Breast epithelium (tissue), 4 donors: ENCODE data around the gene SLC12A1. TPM values are rescaled to one million over a fixed set of nuclear protein-coding genes. Genes with fewer than 3 reads are reported as not detected.

ENCODE experiments used
- DNase-seq, 2 donors: peaks; one replicate each; pipeline ENCODE4 v3.0.0-alpha.2; 2019; ENCODE audit warnings: low spot score in 2 of 2
- H3K27ac ChIP-seq, 2 donors: fragments of 200-600 bp; sonication (generic) in 1 of 2; one replicate each; pipeline ENCODE4 v1.5.1; 2016 to 2019; ENCODE audit warnings: mild to moderate bottlenecking in 1 of 2
- H3K27me3 ChIP-seq, 2 donors: fragments of 200-600 bp; sonication (generic) in 1 of 2; one replicate each; pipeline versions ENCODE4 v1.5.1 to v1.6.0; 2017 to 2019; ENCODE audit warnings: control low read depth in 1 of 2, mild to moderate bottlenecking in 1 of 2
- H3K36me3 ChIP-seq: fragments of 200-600 bp; one replicate; pipeline ENCODE4 v1.5.1; 2019
- H3K4me1 ChIP-seq, 2 donors: fragments of 200-600 bp; sonication (generic); one replicate each; pipeline ENCODE4 v1.5.1; 2016 to 2019; ENCODE audit warnings: control low read depth in 1 of 2
- H3K4me3 ChIP-seq, 3 donors: fragments of 200-600 bp; sonication (generic); 1 replicate in 2 of 3; 2 replicates in 1 of 3; pipeline ENCODE4 v1.5.1; 2016 to 2019; ENCODE audit warnings: mild to moderate bottlenecking in 3 of 3, moderate library complexity in 2 of 3
- H3K9me3 ChIP-seq, 2 donors: fragments of 200-600 bp; sonication (generic) in 1 of 2; one replicate each; pipeline ENCODE4 v1.5.1; 2016 to 2019; ENCODE audit warnings: control low read depth in 1 of 2
- POLR2A ChIP-seq: fragments of 450-650 bp; IDR thresholded peaks from one replicate; pipeline ENCODE4 v1.6.1; 2016; ENCODE audit warnings: antibody characterized with exemption, mild to moderate bottlenecking, moderate library complexity
- POLR2AphosphoS5 ChIP-seq, 3 donors: sonication (generic); formaldehyde crosslinking; IDR thresholded peaks; one replicate each; pipeline ENCODE4 v1.6.1; 2017; ENCODE audit warnings: antibody characterized with exemption in 3 of 3
- intact Hi-C: fragments of 100-400 bp; cut with DNase I; formaldehyde crosslinking; loops from one replicate; pipeline ENCODE4 v1.15.1; 2023; ENCODE audit warnings: low total_unique reads
- total RNA-seq, 3 donors: library from RNA; depleted of rRNA; stranded (reverse); fragments of >200 nt; gene quantifications; one replicate each; pipeline ENCODE4 v1.1.0, GENCODE V29; 2016
- TF ChIP-seq, protein P1 (sequence below), 3 donors: fragments of 450-650 bp; IDR thresholded peaks; one replicate each; pipeline ENCODE4 v1.5.1; 2016 to 2017; ENCODE audit warnings: antibody characterized with exemption in 3 of 3, mild to moderate bottlenecking in 3 of 3, moderate library complexity in 3 of 3

SLC12A1 gene
- total RNA-seq, 3 donors from 2014 or later: under 0.01 TPM; not detected in 2

DNA sequence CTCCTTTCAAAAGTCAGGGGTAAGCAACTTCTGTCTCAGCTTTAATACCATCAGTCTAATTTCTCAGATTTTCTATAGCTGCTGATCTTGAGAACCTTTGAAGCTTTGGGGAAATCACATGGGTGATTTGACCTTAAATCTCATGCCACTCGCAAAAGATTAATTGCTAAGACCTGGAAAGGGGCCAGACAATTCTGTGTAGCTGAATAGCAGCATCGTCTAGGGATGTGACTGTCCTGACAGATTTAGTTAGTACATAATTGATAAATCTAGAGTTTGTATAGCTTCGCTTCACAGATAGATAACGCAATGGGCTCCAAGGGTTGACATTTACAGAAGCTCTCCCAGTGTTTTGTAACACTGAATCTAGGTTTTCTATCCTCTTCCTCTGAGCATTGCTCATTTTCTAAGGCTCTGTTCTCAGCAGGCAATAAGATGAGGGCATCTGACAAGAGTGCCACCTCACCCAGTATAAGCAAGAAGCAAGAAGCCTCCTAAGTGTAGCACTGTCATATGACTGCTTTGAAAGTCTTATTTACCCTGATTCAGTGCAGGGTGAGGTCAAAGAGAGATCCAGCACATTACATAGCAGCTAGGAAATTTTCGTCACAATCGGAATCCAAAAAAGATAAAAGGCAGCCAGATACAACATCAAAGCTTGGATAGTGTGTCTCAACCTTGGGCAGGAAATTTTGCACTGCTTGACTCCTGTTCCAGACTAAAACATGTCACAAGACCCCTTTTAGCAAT lies 77.5 kb downstream of the SLC12A1 start:
- TF ChIP-seq POLR2AphosphoS5 (IDR thresholded peaks at IDR 0.05): no peak
- TF ChIP-seq, protein P1, sequence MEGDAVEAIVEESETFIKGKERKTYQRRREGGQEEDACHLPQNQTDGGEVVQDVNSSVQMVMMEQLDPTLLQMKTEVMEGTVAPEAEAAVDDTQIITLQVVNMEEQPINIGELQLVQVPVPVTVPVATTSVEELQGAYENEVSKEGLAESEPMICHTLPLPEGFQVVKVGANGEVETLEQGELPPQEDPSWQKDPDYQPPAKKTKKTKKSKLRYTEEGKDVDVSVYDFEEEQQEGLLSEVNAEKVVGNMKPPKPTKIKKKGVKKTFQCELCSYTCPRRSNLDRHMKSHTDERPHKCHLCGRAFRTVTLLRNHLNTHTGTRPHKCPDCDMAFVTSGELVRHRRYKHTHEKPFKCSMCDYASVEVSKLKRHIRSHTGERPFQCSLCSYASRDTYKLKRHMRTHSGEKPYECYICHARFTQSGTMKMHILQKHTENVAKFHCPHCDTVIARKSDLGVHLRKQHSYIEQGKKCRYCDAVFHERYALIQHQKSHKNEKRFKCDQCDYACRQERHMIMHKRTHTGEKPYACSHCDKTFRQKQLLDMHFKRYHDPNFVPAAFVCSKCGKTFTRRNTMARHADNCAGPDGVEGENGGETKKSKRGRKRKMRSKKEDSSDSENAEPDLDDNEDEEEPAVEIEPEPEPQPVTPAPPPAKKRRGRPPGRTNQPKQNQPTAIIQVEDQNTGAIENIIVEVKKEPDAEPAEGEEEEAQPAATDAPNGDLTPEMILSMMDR (IDR thresholded peaks at IDR 0.05): no peak
- TF ChIP-seq POLR2A: no peak
- Histone ChIP-seq H3K27me3 (no peaks in the 10 kb centered on the region), H3K4me1 (no peaks in the 10 kb centered on the region), H3K4me3 (no peak overlapping the region), H3K27ac (no peak overlapping the region), H3K36me3 (no peaks in the 10 kb centered on the region), H3K9me3 (no peaks in the 10 kb centered on the region)
- DNase-seq: no peak
- intact Hi-C loops: no loop called here

DNA sequence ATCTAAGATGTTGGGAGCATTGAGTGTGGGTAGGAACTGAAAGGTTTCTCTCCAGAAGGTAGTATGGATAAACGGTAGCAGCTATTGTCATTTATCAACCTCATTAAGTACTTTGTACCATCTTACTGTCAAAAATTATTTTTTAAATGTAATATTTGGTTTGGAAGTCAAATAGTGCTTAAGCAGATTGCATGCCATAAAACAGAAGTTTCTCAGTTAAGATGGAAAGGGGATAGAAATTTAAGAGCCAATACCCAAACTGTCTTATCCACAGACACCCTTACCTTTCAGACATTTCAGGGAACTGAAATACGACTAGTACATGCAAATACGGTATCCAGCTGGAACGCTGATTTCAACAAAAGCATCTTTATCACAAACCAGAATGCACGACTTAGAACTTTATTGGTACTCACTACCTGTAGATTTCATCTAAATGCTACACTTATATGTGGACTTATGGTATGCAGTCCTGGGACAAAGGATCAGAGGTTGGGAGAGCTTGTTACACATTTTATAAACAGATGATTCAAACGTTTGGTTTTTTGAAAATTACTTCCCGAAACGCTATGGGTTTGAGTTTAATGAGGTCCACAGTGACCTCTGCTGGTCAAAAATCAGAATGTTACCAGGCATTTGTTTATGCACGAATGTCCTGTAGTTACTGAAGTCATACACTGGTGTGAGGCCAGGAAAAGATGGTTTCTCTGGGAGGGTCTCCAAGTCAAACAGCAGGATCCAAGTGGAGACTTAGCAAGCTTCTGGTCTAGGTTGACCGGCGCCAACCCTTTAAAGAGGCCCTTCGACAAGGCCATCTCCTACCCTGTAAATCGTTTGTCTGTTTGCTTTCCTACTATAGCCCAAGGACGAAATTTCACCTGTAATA lies 79.5 kb downstream of the SLC12A1 start:
- Histone ChIP-seq H3K27me3 (no peaks in the 10 kb centered on the region), H3K36me3 (no peaks in the 10 kb centered on the region), H3K9me3 (no peaks in the 10 kb centered on the region), H3K4me1 (no peaks in the 10 kb centered on the region), H3K27ac (no peak overlapping the region), H3K4me3 (peak overlapping the region in 2 of 3 donors; percentile 35 to 55)
- no peak for TF ChIP-seq POLR2AphosphoS5 (IDR thresholded peaks at IDR 0.05)
- TF ChIP-seq, protein P1 (IDR thresholded peaks at IDR 0.05): peak; percentile 34 to 64 (median 60)
- DNase-seq: peak in 1 of 2 donors; percentile 22
- intact Hi-C loops: no loop called here

DNA sequence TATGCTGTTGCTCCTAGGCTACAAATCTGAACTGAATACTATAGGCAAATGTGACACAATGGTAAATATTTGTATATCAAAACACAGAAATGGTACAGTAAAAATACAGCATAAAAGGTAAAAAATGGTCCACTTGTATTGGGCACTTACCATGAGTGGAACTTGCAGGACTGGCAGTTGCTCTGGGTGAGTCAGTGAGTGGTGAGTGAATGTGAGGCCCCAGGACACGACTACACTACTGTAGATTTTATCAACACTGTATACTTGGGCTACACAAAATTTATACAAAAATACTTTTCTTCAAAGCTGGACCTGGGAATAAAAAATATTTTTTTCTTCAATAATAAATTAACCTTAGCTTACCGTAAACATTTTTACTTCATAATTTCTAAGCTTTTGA lies 83.5 kb downstream of the SLC12A1 start:
- DNase-seq: no peak
- H3K27me3 ChIP-seq: no peaks in the 10 kb centered on the region
- no peaks in the 10 kb centered on the region for H3K36me3 ChIP-seq
- no peak overlapping the region for H3K4me3 ChIP-seq
- TF ChIP-seq POLR2A (no peak), POLR2AphosphoS5 (IDR thresholded peaks at IDR 0.05) (no peak)
- TF ChIP-seq, protein P1 (IDR thresholded peaks at IDR 0.05): no peak
- no peak overlapping the region for H3K27ac ChIP-seq
- no peaks in the 10 kb centered on the region for H3K4me1 ChIP-seq
- intact Hi-C loops: no loop called here
- H3K9me3 ChIP-seq: no peaks in the 10 kb centered on the region

DNA sequence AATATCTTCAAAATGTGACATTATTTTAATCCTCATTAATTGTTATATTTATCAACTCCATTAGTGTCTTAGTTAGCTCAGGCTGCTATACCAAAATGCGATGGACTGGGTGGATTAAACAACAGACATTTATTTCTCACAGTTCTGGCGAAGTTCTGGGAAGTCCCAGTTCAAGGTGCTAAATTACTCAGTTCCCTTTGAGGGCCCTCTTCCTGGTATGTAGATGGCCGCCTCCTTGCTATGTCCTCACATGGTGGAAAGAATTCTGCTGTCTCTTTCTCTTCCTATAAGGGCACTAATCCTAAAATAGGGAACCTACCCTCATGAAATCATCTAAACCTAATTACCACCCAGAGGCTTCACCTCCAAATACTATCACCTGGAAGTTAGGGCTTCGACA lies 86.4 kb downstream of the SLC12A1 start:
- Histone ChIP-seq H3K9me3 (no peaks in the 10 kb centered on the region), H3K4me1 (no peaks in the 10 kb centered on the region), H3K36me3 (no peaks in the 10 kb centered on the region), H3K4me3 (no peak overlapping the region), H3K27ac (no peak overlapping the region), H3K27me3 (no peaks in the 10 kb centered on the region)
- intact Hi-C loops: no loop called here
- DNase-seq: no peak
- TF ChIP-seq POLR2A (no peak), POLR2AphosphoS5 (IDR thresholded peaks at IDR 0.05) (no peak)
- TF ChIP-seq, protein P1 (IDR thresholded peaks at IDR 0.05): no peak

DNA sequence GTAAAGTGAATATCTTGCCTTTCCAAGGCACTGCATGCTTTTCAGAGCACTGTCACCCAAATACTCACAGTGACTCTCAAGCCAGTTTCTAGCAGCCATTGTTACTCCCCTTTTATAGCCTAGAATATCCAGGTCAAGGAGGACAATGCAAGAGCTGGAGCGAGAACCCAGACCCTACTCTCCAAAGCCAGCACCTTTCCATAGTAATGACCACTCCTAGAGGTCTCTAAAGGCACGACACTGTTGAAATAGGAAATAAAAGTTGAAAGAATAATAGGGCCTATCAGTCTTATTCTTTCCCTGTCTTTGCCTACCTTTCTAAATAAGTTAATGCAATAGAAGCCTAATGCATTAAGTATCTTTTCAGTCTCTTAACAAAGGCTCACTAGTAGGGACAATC lies 91.6 kb downstream of the SLC12A1 start:
- TF ChIP-seq, protein P1 (IDR thresholded peaks at IDR 0.05): no peak
- TF ChIP-seq POLR2A: no peak
- no peak for TF ChIP-seq POLR2AphosphoS5 (IDR thresholded peaks at IDR 0.05)
- Histone ChIP-seq H3K36me3 (no peaks in the 10 kb centered on the region), H3K27me3 (no peaks in the 10 kb centered on the region), H3K9me3 (no peaks in the 10 kb centered on the region), H3K4me1 (no peaks in the 10 kb centered on the region), H3K27ac (no peak overlapping the region), H3K4me3 (no peak overlapping the region)
- intact Hi-C loops: no loop called here
- no peak for DNase-seq
